ENCODE data around the gene NBL1. TPM values are rescaled to one million over a fixed set of nuclear protein-coding genes. Genes with fewer than 3 reads are reported as not detected.
"Not testable (repeated sequence)": the region's sequence is repeated elsewhere in the genome, so short reads cannot be mapped to it uniquely, and the experiment has no call there.

Gene NBL1
- total RNA-seq, 2 donors from 2014 or later = 53.0 to 63.7 TPM

DNA sequence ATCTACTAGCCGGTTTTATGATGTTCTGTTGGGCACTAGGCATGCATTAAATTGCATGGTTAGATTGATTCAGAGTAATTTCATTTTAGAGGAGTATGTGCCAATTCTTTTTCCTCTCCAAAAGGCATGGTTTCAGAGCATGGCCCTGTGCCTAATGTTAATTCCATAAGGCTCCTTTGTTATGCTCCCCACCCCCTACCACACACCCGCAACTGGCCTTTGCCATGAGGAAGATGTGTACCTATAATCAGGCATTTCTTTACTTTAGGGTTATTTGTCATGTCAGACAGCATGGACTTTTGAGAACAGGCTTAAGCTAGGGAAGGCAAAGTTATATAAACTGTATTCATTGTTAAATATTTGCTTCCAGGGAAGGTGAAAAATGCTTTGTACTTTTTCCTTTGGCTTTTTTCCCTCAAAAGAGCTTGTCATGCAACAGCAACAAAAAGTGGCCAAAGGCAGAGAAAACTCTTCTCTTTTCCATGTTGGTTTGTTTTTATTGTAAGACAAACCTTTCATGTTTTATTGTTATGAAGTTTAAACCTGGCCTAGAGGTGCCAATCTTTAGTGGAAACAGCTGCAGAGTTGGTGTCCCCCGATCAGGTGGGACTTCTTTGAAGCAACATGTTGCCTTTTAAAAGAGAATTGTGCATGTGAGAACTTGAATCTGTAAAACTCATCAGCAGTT is 24.3 kb upstream of the NBL1 start:
- DNase-seq (no peak), ATAC-seq (no peak)
- intact Hi-C loops (cut with DNase I) = no loop called here

DNA sequence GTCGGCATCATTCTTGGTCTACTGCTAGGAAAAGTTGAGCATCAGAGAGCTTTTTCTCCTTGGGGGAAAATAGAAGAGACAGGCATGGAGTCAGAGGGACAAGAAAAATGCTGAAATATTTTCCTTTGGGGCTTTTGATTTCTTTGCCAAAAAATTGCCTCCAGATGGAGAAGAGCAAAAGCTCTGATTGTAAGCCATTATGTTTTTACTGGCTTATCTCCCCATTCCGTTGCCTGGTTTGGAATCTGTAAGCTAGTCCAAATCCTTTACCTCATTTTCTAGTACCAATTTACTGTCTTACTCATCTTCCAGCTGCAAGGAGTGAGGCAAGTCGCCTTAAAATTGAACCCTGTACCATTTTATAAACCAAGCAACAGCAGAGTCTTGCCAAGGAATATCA is 23.3 kb upstream of the NBL1 start:
- peak in 1 of 2 donors; percentile 29 for ATAC-seq
- intact Hi-C loops (cut with DNase I) = no loop called here
- no peak for DNase-seq

- ATAC-seq (peak; percentile 38 to 52), DNase-seq (no peak)
- intact Hi-C loops (cut with DNase I) = no loop called here
Observed at GRCh38 chr1:19621274-19621950, 22.7 kb upstream of the NBL1 start.

GRCh38 chr1:19622204-19622603 is 21.9 kb upstream of the NBL1 start:
- no peak for DNase-seq
- intact Hi-C loops (cut with DNase I) = no loop called here
- ATAC-seq = peak in 1 of 2 donors; percentile 79

DNA sequence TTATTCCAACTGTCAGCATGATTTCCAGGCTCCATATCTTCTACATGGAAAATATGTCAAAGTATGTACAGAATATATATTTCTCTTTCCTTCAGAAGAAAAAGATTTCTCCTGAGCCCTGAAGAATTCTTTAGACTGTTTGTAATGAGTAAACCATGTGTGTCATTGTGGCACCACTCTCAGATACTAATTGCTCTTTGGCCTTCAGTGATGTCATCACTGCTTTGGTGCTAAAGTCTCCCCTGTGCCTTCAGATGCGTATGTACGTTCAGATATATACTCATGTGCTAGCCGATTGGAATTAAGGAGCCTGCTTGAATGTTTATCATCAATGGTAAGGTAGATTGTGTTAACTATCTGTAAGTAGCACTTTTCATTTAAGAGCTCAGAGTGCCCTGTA is 20.6 kb upstream of the NBL1 start:
- ATAC-seq (no peak), DNase-seq (no peak)
- intact Hi-C loops (cut with DNase I) = no loop called here

DNA sequence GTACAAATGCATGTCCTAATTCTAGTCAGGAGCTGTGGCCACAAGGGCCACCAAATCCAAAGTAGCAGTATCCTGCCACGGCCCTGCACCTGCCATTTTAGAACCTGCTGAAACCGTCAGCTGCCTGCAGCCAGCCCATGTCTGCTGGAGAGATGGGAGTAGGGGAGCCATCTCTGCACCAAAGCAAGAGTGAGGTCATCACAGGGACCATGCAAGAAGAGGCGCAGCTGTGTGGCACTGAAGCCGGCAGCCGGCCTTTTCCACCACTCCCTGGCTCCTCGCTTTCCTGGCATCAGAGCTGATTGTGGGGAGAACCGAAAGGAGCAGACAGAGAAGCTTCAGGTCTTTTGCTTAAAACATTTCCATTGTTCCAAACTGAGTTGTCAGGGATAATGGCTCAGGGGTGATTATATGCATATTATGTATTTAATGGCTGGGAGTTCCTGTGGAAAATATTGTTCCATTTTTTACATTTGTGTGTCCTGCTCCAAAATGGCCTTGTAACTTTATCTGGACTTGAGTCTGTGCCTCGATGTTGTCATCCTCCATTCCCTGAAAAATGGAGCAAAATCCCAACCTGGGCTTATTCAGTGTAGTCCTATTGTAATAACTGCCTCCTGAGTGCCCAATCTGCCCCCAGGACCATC is 18.7 kb upstream of the NBL1 start:
- ATAC-seq = no peak
- no peak for DNase-seq
- intact Hi-C loops (cut with DNase I) = no loop called here

DNA sequence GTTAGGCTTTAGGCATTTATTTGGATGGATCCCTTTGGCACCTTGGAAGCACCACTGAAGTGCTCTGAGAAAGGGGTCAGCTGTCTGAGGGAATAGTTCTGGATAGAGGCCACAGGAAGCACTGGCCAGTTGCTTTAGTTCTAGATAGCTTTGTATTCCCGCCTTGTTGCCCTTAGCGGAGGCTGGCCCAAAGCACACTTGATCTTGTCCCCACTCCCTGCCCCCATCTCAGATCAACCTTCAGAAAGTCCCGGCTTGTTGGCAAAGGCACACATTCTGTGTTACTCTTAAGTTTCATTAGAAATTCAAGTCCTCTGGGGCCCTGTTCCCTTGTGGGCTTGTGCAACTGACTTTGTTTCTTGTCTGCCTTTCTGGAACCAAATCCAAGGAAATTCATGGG is 15.2 kb upstream of the NBL1 start:
- DNase-seq (no peak), ATAC-seq (peak in 1 of 2 donors; percentile 71)
- intact Hi-C loops (cut with DNase I) = no loop called here

DNA sequence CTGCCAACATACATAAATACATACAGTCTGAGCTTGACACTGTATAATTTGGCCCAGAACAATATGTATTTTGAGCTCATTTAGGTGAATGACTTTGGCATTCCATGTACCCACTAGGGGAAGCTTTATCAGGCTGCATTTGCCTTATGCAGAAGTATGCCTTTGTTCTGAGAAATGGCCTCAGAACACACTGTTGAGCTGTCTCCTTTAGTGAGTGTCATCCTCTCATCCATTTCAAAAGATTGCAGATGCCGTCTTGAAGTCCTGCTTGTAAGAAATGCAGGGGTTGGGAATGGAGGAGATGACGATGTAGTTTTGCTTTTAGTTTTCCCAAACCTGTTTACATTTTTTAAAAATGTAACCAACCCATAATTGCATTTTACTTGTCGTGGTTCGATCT is 14.8 kb upstream of the NBL1 start:
- ATAC-seq (no peak), DNase-seq (no peak)
- intact Hi-C loops (cut with DNase I) = no loop called here

DNA sequence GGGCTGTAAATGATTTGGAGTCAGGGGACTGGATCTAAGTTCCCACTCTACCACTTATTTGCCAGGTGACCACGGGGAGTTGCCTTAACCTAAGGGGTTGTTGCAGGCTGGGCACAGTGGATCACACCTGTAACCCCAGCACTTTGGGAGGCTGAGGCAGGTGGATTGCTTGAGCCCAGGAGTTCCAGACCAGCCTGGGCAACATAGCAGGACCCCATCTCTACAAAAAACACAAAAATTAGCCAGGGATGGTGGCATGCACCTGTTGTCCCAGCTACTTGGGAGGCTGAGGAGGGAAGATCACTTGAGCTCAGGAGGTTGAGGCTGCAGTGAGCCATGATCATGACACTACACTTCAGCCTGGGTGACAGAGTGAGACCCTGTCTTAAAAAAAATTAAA is 13.9 kb upstream of the NBL1 start:
- intact Hi-C loops (cut with DNase I); ATAC-seq; DNase-seq: not testable (repeated sequence)

DNA sequence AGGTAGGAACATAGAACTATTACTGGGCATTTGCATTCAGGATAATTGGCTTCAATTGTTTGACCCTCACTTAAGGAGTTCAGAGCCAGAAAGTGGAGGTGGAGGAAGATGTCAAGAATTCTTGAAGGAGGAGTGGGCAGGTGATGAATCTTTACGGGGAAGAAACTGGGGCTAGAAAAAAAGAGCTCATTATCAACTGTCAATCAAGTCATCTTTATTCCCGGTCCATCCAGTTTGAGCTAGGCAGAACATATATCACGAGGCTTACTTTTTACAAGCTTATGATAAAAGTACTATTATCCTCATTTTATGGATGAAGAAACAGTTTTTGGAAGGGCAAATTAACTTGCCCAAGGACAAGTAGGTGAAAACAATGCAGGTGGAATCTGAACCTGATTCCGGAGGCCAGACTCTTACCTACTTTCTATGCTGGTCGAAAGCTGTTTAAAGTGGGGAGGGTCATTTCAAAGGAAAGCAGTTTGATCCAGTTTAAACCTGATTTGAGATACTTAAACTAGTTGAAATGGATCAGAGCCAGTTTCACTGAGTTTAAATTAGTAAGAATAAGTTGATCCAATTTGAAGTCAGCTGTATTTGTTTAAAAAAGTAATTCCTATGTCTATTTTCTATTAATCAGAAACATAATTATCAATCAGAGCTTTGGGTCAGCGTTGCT is 13.3 kb upstream of the NBL1 start:
- intact Hi-C loops (cut with DNase I) = no loop called here
- ATAC-seq (no peak), DNase-seq (no peak)

- intact Hi-C loops (cut with DNase I) = no loop called here
- DNase-seq (no peak), ATAC-seq (no peak)
Observed at GRCh38 chr1:19632211-19632610, 11.9 kb upstream of the NBL1 start.

- intact Hi-C loops (cut with DNase I) = no loop called here
Observed at GRCh38 chr1:19633106-19633505, 11.0 kb upstream of the NBL1 start.

DNA sequence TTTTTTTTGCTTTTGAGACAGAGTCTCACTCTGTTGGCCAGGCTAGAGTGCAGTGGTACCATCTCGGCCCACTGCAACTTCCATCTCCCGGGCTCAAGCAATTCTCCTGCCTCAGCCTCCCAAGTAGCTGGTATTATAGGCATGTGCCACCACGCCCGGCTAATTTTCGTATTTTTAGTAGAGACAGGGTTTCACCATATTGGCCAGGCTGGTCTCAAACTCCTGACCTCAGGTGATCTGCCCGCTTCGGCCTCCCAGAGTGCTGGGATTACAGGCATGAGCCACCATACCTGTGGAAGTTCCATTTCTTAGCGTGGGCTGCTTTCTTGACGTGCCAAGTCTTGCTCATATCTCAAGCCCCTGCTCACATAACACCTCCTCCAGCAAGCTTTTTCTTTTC is 9.0 kb upstream of the NBL1 start:
- intact Hi-C loops (cut with DNase I); ATAC-seq; DNase-seq: not testable (repeated sequence)

More at GRCh38 chr1:19633106-19633505, 11.0 kb upstream of the NBL1 start:
- no peak for DNase-seq
- no peak for ATAC-seq

DNA sequence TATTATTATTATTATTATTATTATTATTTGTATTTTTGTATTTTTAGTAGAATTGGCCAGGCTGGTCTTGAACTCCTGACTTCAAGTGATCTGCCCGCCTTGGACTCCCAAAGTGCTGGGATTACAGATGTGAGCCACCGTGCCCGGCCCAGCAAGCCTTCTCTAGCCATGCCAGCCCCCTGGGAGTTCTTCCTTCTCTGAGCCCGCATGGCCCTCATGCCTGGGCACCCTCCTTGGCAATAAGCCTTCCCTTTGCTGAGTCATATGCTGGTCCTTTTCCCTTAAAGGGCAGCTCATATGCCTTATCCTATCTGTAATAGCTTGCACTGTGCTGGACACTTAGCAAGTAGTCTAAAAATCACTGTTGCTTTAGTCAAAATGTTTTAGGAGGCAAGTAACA is 8.5 kb upstream of the NBL1 start:
- intact Hi-C loops (cut with DNase I) = no loop called here

GRCh38 chr1:19636065-19636464 is 8.0 kb upstream of the NBL1 start:
- no peak for DNase-seq
- ATAC-seq = no peak
- intact Hi-C loops (cut with DNase I) = no loop called here

More for the DNA sequence above, 8.5 kb upstream of the NBL1 start:
- ATAC-seq (peak; percentile 57 to 81), DNase-seq (no peak)

DNA sequence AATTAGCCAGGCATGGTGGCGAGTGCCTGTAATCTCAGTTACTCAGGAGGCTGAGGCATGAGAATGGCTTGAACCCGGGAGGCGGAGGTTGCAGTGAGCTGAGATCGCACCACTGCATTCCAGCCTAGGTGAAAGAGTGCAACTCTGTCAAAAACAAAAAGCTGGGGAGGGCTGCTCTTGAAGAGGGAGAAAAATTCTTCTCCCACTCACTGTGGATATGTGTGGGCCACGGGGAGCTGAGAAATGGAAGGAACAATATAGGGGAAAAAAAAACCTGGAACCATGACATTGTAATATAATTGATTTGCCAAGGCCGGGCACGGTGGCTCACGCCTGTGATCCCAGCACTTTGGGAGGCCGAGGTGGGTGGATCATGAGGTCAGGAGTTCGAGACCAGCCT is 7.4 kb upstream of the NBL1 start:
- intact Hi-C loops (cut with DNase I); DNase-seq; ATAC-seq: not testable (repeated sequence)

DNA sequence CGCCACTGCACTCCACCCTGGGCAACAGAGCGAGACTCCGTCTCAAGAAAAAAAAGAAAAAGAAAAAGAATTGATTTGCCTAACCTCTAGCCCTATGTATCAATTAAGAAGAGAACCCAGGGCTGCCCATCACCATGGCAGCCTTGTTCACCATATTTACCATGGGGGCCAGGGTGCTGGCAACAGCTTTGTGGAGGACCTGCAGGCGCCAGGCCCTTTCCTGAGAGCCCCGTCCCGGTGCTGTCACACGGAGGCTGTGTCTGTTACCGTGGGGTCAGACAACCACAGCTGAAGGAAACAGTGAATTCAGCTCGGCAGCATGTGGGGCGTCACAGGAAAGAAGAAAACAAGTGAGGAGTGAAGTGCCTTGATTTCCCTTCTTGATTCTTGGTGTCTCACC is 6.5 kb upstream of the NBL1 start:
- DNase-seq (no peak), ATAC-seq (no peak)
- intact Hi-C loops (cut with DNase I) = no loop called here

GRCh38 chr1:19639228-19639627 is 4.9 kb upstream of the NBL1 start:
- intact Hi-C loops (cut with DNase I); ATAC-seq; DNase-seq: not testable (repeated sequence)

DNA sequence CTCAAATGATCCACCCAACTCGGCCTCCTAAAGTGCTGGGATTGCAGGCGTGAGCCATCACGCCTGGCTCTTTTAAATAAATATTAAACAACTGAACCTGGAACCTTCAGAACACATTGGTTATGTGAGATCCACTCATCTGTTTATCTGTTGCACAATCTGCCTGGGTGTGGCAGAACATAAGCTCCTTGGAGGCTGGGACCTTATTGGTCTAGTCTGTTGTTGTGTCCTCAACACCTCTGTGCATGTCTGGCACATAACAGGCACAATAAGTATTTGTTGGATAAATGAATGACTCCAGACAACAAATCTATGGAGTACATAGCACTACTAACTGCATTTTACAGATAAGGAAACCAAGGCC is 4.1 kb upstream of the NBL1 start:
- intact Hi-C loops (cut with DNase I) = no loop called here
- no peak for ATAC-seq
- DNase-seq = no peak

All from left cardiac atrium (tissue), 4 donors.